ENCODE results near the gene APPL1.

The APPL1 gene

GRCh38 chr3:57261119-57261518, 33.6 kb downstream of the APPL1 start:
- DNase-seq (ENCODE audit: insufficient read length, low spot score): no peak
- TF ChIP-seq POLR2A (IDR thresholded peaks at IDR 0.05; ENCODE audit: low read depth, low read length) (no peak), TAF1 (IDR thresholded peaks at IDR 0.05; ENCODE audit: low read depth, low read length) (no peak), POU2F2 (IDR thresholded peaks at IDR 0.05; ENCODE audit: low read depth, low read length) (no peak), POLR2AphosphoS5 (IDR thresholded peaks at IDR 0.05; ENCODE audit: low read depth, low read length) (no peak), SPI1 (IDR thresholded peaks at IDR 0.05; ENCODE audit: low read depth, low read length) (no peak), PAX5 (IDR thresholded peaks at IDR 0.05; ENCODE audit: insufficient read depth, low read length, severe bottlenecking) (no peak)
- FAIRE-seq: no peak

- TF ChIP-seq POLR2A (IDR thresholded peaks at IDR 0.05; ENCODE audit: low read depth, low read length) (no peak), POLR2AphosphoS5 (IDR thresholded peaks at IDR 0.05; ENCODE audit: low read depth, low read length) (no peak), PAX5 (IDR thresholded peaks at IDR 0.05; ENCODE audit: insufficient read depth, low read length, severe bottlenecking) (no peak), POU2F2 (IDR thresholded peaks at IDR 0.05; ENCODE audit: low read depth, low read length) (no peak), TAF1 (IDR thresholded peaks at IDR 0.05; ENCODE audit: low read depth, low read length) (no peak), SPI1 (IDR thresholded peaks at IDR 0.05; ENCODE audit: low read depth, low read length) (no peak)
- no peak for DNase-seq (ENCODE audit: insufficient read length, low spot score)
- FAIRE-seq: no peak
These were observed 34.4 kb downstream of the APPL1 start for GRCh38 chr3:57261929-57262328.

GRCh38 chr3:57268416-57268815, 40.9 kb downstream of the APPL1 start:
- no peak for FAIRE-seq
- TF ChIP-seq SPI1 (IDR thresholded peaks at IDR 0.05; ENCODE audit: low read depth, low read length): no peak
- TF ChIP-seq POU2F2 (IDR thresholded peaks at IDR 0.05; ENCODE audit: low read depth, low read length): no peak
- TF ChIP-seq TAF1 (IDR thresholded peaks at IDR 0.05; ENCODE audit: low read depth, low read length): no peak
- no peak for TF ChIP-seq PAX5 (IDR thresholded peaks at IDR 0.05; ENCODE audit: insufficient read depth, low read length, severe bottlenecking)
- TF ChIP-seq POLR2A (IDR thresholded peaks at IDR 0.05; ENCODE audit: low read depth, low read length): no peak
- no peak for DNase-seq (ENCODE audit: insufficient read length, low spot score)

GRCh38 chr3:57274845-57275244, 47.3 kb downstream of the APPL1 start:
- TF ChIP-seq PAX5 (IDR thresholded peaks at IDR 0.05; ENCODE audit: insufficient read depth, low read length, severe bottlenecking): no peak
- no peak for TF ChIP-seq POLR2A (IDR thresholded peaks at IDR 0.05; ENCODE audit: low read depth, low read length)
- TF ChIP-seq POLR2AphosphoS5 (IDR thresholded peaks at IDR 0.05; ENCODE audit: low read depth, low read length): no peak
- no peak for TF ChIP-seq TAF1 (IDR thresholded peaks at IDR 0.05; ENCODE audit: low read depth, low read length)
- no peak for TF ChIP-seq SPI1 (IDR thresholded peaks at IDR 0.05; ENCODE audit: low read depth, low read length)
- TF ChIP-seq POU2F2 (IDR thresholded peaks at IDR 0.05; ENCODE audit: low read depth, low read length): no peak
- FAIRE-seq: no peak

GRCh38 chr3:57275393-57275792, 47.9 kb downstream of the APPL1 start:
- no peak for TF ChIP-seq PAX5 (IDR thresholded peaks at IDR 0.05; ENCODE audit: insufficient read depth, low read length, severe bottlenecking)
- TF ChIP-seq POU2F2 (IDR thresholded peaks at IDR 0.05; ENCODE audit: low read depth, low read length): no peak
- TF ChIP-seq SPI1 (IDR thresholded peaks at IDR 0.05; ENCODE audit: low read depth, low read length): no peak
- TF ChIP-seq TAF1 (IDR thresholded peaks at IDR 0.05; ENCODE audit: low read depth, low read length): no peak
- TF ChIP-seq POLR2A (IDR thresholded peaks at IDR 0.05; ENCODE audit: low read depth, low read length): no peak
- TF ChIP-seq POLR2AphosphoS5 (IDR thresholded peaks at IDR 0.05; ENCODE audit: low read depth, low read length): no peak
- FAIRE-seq (no peak), DNase-seq (ENCODE audit: insufficient read length, low spot score) (no peak)

More at GRCh38 chr3:57274845-57275244, 47.3 kb downstream of the APPL1 start:
- DNase-seq (ENCODE audit: insufficient read length, low spot score): no peak

- peak; percentile 54 for FAIRE-seq
- DNase-seq (ENCODE audit: insufficient read length, low spot score): no peak
- no peak for TF ChIP-seq POU2F2 (IDR thresholded peaks at IDR 0.05; ENCODE audit: low read depth, low read length)
These were observed 50.7 kb downstream of the APPL1 start for GRCh38 chr3:57278237-57278636.

GRCh38 chr3:57279685-57280084, 52.2 kb downstream of the APPL1 start:
- FAIRE-seq: no peak
- no peak for TF ChIP-seq SPI1 (IDR thresholded peaks at IDR 0.05; ENCODE audit: low read depth, low read length)
- no peak for TF ChIP-seq TAF1 (IDR thresholded peaks at IDR 0.05; ENCODE audit: low read depth, low read length)
- TF ChIP-seq POLR2AphosphoS5 (IDR thresholded peaks at IDR 0.05; ENCODE audit: low read depth, low read length): no peak
- no peak for DNase-seq (ENCODE audit: insufficient read length, low spot score)

- no peak for TF ChIP-seq POLR2AphosphoS5 (IDR thresholded peaks at IDR 0.05; ENCODE audit: low read depth, low read length)
- no peak for TF ChIP-seq POLR2A (IDR thresholded peaks at IDR 0.05; ENCODE audit: low read depth, low read length)
- no peak for TF ChIP-seq TAF1 (IDR thresholded peaks at IDR 0.05; ENCODE audit: low read depth, low read length)
- TF ChIP-seq POU2F2 (IDR thresholded peaks at IDR 0.05; ENCODE audit: low read depth, low read length): no peak
- TF ChIP-seq PAX5 (IDR thresholded peaks at IDR 0.05; ENCODE audit: insufficient read depth, low read length, severe bottlenecking): no peak
- no peak for FAIRE-seq
- no peak for DNase-seq (ENCODE audit: insufficient read length, low spot score)
These were observed 54.2 kb downstream of the APPL1 start for GRCh38 chr3:57281715-57282114.

GRCh38 chr3:57283334-57283733, 55.8 kb downstream of the APPL1 start:
- DNase-seq (ENCODE audit: insufficient read length, low spot score) (no peak), FAIRE-seq (no peak)
- TF ChIP-seq PAX5 (IDR thresholded peaks at IDR 0.05; ENCODE audit: insufficient read depth, low read length, severe bottlenecking): no peak
- no peak for TF ChIP-seq POU2F2 (IDR thresholded peaks at IDR 0.05; ENCODE audit: low read depth, low read length)
- TF ChIP-seq TAF1 (IDR thresholded peaks at IDR 0.05; ENCODE audit: low read depth, low read length): no peak
- TF ChIP-seq POLR2AphosphoS5 (IDR thresholded peaks at IDR 0.05; ENCODE audit: low read depth, low read length): no peak
- no peak for TF ChIP-seq SPI1 (IDR thresholded peaks at IDR 0.05; ENCODE audit: low read depth, low read length)
- no peak for TF ChIP-seq POLR2A (IDR thresholded peaks at IDR 0.05; ENCODE audit: low read depth, low read length)

GRCh38 chr3:57287205-57287604, 59.7 kb downstream of the APPL1 start:
- TF ChIP-seq TAF1 (IDR thresholded peaks at IDR 0.05; ENCODE audit: low read depth, low read length) (no peak), POLR2A (IDR thresholded peaks at IDR 0.05; ENCODE audit: low read depth, low read length) (no peak), PAX5 (IDR thresholded peaks at IDR 0.05; ENCODE audit: insufficient read depth, low read length, severe bottlenecking) (no peak), POLR2AphosphoS5 (IDR thresholded peaks at IDR 0.05; ENCODE audit: low read depth, low read length) (no peak), SPI1 (IDR thresholded peaks at IDR 0.05; ENCODE audit: low read depth, low read length) (no peak), POU2F2 (IDR thresholded peaks at IDR 0.05; ENCODE audit: low read depth, low read length) (no peak)
- FAIRE-seq: no peak

More at GRCh38 chr3:57287205-57287604, 59.7 kb downstream of the APPL1 start:
- no peak for DNase-seq (ENCODE audit: insufficient read length, low spot score)
